ENCODE data around the gene CABLES2.

DNA sequence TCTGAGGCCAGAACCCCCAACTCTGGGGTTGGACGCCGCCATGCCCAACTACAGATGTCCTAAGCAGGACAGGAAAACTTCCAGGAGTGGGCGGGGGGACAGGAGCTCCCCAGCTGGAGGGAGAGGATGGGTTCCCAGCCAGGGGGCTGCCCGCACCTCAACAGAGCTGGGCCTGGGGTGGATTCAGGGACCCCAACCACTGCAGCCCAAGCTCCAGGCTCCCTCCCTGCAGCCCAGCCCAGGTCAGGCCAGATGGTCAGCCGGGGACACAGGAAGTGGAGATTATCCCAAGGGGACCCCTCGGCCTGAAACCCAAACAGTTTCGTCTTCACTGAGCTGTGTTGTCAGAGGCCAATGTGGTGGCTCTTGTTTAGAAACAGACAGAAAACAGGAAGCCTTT, 49.4 kb downstream of the CABLES2 start:
- TF ChIP-seq, protein P1, sequence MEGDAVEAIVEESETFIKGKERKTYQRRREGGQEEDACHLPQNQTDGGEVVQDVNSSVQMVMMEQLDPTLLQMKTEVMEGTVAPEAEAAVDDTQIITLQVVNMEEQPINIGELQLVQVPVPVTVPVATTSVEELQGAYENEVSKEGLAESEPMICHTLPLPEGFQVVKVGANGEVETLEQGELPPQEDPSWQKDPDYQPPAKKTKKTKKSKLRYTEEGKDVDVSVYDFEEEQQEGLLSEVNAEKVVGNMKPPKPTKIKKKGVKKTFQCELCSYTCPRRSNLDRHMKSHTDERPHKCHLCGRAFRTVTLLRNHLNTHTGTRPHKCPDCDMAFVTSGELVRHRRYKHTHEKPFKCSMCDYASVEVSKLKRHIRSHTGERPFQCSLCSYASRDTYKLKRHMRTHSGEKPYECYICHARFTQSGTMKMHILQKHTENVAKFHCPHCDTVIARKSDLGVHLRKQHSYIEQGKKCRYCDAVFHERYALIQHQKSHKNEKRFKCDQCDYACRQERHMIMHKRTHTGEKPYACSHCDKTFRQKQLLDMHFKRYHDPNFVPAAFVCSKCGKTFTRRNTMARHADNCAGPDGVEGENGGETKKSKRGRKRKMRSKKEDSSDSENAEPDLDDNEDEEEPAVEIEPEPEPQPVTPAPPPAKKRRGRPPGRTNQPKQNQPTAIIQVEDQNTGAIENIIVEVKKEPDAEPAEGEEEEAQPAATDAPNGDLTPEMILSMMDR (IDR thresholded peaks at IDR 0.05), result no peak
- TF ChIP-seq POLR2A (IDR thresholded peaks at IDR 0.05), result no peak

All from testis (tissue), 2 donors.